ENCODE results near the gene GPX4. TPM values are rescaled to one million over a fixed set of nuclear protein-coding genes. Genes with fewer than 3 reads are reported as not detected.

The GPX4 gene
- total RNA-seq, 1 experiment from 2014 or later, result 577 TPM

DNA sequence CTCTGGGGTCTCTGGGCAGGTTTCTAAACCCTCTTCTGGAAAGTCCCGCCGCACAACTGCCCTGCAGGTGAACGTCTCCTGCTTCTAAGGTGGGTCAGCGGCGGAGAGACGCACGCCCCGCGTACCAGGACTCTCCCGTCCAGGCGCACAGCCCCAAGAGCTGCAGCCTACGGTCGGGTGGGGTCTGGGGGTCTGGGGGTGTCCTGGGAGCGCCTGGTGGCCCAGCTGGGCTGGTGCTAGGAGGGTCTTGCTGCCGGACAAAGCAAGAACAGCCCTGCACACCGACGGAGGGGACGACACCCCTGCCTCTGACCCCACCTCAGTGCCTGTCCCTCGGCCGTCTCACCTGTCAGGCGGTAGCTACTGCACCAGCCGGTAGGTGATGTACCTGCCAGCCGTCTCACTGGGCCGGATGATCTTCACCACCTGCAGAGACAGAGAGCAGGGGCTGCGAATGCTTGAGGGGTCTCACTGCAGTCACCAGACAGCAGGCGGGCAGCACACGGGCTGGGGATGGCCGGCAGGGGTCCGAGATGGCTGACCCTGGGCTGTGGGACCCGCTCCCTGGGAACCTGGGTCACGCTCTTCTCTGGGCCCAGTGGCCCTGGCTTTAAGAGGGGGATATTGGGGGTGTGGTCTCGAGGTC is 14.5 kb upstream of the GPX4 start:
- Histone ChIP-seq H3K36me3 (ENCODE audit: control insufficient read depth, insufficient read depth, low read length) (no peaks in the 10 kb centered on the region; the same call in 1 of the 2 replicates), H3K9me3 (ENCODE audit: control insufficient read depth, insufficient read depth, low read depth, low read length) (no peaks in the 10 kb centered on the region), H3K27me3 (ENCODE audit: control insufficient read depth, insufficient read depth, low read length) (no peaks in the 10 kb centered on the region), H3K4me3 (ENCODE audit: low read depth in 2 of 2, low read length in 2 of 2) (no peak overlapping the region), H3K27ac (ENCODE audit: low read length) (no peak overlapping the region), H3K4me1 (ENCODE audit: control insufficient read depth, insufficient read depth, low read length) (no peaks in the 10 kb centered on the region; the same call in 1 of the 2 replicates)
- intact Hi-C loops (cut with micrococcal nuclease; ENCODE audit: unreplicated experiment) (no loop called here), in situ Hi-C loops (cut with HindIII; ENCODE audit: low pct_unique_long_range_greater_than_20kb, low sequenced_read_pairs) (no loop called here)
- no TSS peak for BruUV-seq (replicated peaks)
- ATAC-seq (no peak), DNase-seq (ENCODE audit: low read depth, low spot score) (no peak)
- ChIA-PET CTCF (interaction anchor here (0.6 to 0.7 kb wide), 2 partner anchors 100 to 162 kb away, joined by 3 to 4 read pairs; no protein-coding TSS in a partner anchor), POLR2A (no interaction called here)
- no peak for TF ChIP-seq SIN3A (IDR thresholded peaks at IDR 0.05; ENCODE audit: borderline replicate concordance, insufficient read depth, low read depth, low read length)
- TF ChIP-seq TCF7L2 (IDR thresholded peaks at IDR 0.05; ENCODE audit: low read depth, low read length), result no peak
- 0 out of 2 replicates have a peak, but pooled peaks have one; percentile 28 for TF ChIP-seq POLR2AphosphoS5 (IDR thresholded peaks at IDR 0.05; ENCODE audit: low read depth, low read length)

DNA sequence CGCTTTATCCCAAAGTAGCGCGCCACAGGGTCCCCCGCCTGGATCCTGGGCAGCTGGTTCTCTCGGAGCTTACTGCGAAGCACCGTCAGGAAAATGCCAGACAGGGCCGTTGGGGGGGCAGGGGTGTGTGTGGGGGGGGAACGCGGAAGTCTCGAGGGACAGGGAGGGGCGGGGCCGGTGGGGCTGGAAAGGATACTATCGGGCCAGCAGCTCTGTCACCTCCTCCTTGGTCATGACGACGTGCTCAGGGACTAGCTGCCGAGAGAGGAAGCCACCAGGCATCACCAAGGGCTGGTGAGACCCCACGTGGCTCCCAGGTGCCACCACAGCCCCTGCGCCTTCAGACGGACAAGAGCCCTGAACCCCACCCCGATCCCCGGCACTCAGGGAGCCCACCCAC is 13.9 kb upstream of the GPX4 start:
- BruUV-seq (replicated peaks), result no TSS peak
- no peak overlapping the region for H3K4me3 ChIP-seq (ENCODE audit: low read depth in 2 of 2, low read length in 2 of 2)
- no peak overlapping the region for H3K27ac ChIP-seq (ENCODE audit: low read length)
- ATAC-seq, result no peak
- intact Hi-C loops (cut with micrococcal nuclease; ENCODE audit: unreplicated experiment) (no loop called here), in situ Hi-C loops (cut with HindIII; ENCODE audit: low pct_unique_long_range_greater_than_20kb, low sequenced_read_pairs) (no loop called here)
- DNase-seq (ENCODE audit: low read depth, low spot score), result no peak
- H3K36me3 ChIP-seq (ENCODE audit: control insufficient read depth, insufficient read depth, low read length), result no peaks in the 10 kb centered on the region; the same call in none of the 2 replicates
- TF ChIP-seq, protein P1, sequence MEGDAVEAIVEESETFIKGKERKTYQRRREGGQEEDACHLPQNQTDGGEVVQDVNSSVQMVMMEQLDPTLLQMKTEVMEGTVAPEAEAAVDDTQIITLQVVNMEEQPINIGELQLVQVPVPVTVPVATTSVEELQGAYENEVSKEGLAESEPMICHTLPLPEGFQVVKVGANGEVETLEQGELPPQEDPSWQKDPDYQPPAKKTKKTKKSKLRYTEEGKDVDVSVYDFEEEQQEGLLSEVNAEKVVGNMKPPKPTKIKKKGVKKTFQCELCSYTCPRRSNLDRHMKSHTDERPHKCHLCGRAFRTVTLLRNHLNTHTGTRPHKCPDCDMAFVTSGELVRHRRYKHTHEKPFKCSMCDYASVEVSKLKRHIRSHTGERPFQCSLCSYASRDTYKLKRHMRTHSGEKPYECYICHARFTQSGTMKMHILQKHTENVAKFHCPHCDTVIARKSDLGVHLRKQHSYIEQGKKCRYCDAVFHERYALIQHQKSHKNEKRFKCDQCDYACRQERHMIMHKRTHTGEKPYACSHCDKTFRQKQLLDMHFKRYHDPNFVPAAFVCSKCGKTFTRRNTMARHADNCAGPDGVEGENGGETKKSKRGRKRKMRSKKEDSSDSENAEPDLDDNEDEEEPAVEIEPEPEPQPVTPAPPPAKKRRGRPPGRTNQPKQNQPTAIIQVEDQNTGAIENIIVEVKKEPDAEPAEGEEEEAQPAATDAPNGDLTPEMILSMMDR (IDR thresholded peaks at IDR 0.05), result no peak
- TF ChIP-seq POLR2AphosphoS5 (IDR thresholded peaks at IDR 0.05; ENCODE audit: low read depth, low read length) (no peak), TCF7L2 (IDR thresholded peaks at IDR 0.05; ENCODE audit: low read depth, low read length) (no peak), SIN3A (IDR thresholded peaks at IDR 0.05; ENCODE audit: borderline replicate concordance, insufficient read depth, low read depth, low read length) (no peak)
- TF ChIP-seq, protein P2, sequence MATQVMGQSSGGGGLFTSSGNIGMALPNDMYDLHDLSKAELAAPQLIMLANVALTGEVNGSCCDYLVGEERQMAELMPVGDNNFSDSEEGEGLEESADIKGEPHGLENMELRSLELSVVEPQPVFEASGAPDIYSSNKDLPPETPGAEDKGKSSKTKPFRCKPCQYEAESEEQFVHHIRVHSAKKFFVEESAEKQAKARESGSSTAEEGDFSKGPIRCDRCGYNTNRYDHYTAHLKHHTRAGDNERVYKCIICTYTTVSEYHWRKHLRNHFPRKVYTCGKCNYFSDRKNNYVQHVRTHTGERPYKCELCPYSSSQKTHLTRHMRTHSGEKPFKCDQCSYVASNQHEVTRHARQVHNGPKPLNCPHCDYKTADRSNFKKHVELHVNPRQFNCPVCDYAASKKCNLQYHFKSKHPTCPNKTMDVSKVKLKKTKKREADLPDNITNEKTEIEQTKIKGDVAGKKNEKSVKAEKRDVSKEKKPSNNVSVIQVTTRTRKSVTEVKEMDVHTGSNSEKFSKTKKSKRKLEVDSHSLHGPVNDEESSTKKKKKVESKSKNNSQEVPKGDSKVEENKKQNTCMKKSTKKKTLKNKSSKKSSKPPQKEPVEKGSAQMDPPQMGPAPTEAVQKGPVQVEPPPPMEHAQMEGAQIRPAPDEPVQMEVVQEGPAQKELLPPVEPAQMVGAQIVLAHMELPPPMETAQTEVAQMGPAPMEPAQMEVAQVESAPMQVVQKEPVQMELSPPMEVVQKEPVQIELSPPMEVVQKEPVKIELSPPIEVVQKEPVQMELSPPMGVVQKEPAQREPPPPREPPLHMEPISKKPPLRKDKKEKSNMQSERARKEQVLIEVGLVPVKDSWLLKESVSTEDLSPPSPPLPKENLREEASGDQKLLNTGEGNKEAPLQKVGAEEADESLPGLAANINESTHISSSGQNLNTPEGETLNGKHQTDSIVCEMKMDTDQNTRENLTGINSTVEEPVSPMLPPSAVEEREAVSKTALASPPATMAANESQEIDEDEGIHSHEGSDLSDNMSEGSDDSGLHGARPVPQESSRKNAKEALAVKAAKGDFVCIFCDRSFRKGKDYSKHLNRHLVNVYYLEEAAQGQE (IDR thresholded peaks at IDR 0.05; ENCODE audit: insufficient read depth in 1 of 2, low read depth in 2 of 2, low read length in 1 of 2), result no peak
- CTCF ChIA-PET, result interaction anchor here (0.7 kb wide), 1 partner anchor 101 kb away, joined by 3 read pairs; no protein-coding TSS in a partner anchor
- no peaks in the 10 kb centered on the region; the same call in 1 of the 2 replicates for H3K4me1 ChIP-seq (ENCODE audit: control insufficient read depth, insufficient read depth, low read length)
- H3K27me3 ChIP-seq (ENCODE audit: control insufficient read depth, insufficient read depth, low read length), result no peaks in the 10 kb centered on the region
- POLR2A ChIA-PET, result interaction anchor here (0.6 kb wide), 1 partner anchor 116 kb away, joined by 4 read pairs; the partner anchor contains the start of gene STK11
- H3K9me3 ChIP-seq (ENCODE audit: control insufficient read depth, insufficient read depth, low read depth, low read length), result no peaks in the 10 kb centered on the region

All from Panc1 (cell line).